Thyroid gland (tissue), 4 donors: ENCODE results near the gene EFNB2.

Source experiments
- POLR2A ChIP-seq, 2 donors: fragments of 450-650 bp; IDR thresholded peaks; one replicate each; pipeline ENCODE4 v1.6.1; 2017; ENCODE audit warnings: antibody characterized with exemption in 2 of 2, mild to moderate bottlenecking in 2 of 2, moderate library complexity in 1 of 2
- TF ChIP-seq, protein P1 (sequence below), 6 experiments: fragments of 200-600 bp in 3 of 6; fragments of 450-650 bp in 3 of 6; sonication (generic) in 3 of 6; IDR thresholded peaks; one replicate each; pipeline ENCODE4 v1.5.1; 2016 to 2019; ENCODE audit warnings: antibody characterized with exemption in 6 of 6, mild to moderate bottlenecking in 2 of 6, inconsistent platforms in 1 of 6, moderate library complexity in 1 of 6

- TF ChIP-seq, protein P1, sequence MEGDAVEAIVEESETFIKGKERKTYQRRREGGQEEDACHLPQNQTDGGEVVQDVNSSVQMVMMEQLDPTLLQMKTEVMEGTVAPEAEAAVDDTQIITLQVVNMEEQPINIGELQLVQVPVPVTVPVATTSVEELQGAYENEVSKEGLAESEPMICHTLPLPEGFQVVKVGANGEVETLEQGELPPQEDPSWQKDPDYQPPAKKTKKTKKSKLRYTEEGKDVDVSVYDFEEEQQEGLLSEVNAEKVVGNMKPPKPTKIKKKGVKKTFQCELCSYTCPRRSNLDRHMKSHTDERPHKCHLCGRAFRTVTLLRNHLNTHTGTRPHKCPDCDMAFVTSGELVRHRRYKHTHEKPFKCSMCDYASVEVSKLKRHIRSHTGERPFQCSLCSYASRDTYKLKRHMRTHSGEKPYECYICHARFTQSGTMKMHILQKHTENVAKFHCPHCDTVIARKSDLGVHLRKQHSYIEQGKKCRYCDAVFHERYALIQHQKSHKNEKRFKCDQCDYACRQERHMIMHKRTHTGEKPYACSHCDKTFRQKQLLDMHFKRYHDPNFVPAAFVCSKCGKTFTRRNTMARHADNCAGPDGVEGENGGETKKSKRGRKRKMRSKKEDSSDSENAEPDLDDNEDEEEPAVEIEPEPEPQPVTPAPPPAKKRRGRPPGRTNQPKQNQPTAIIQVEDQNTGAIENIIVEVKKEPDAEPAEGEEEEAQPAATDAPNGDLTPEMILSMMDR (IDR thresholded peaks at IDR 0.05) = no peak
- TF ChIP-seq POLR2A (IDR thresholded peaks at IDR 0.05) = no peak
These were observed 40.5 kb downstream of the EFNB2 start for GRCh38 chr13:106494936-106495335.
